NB4 (cell line): ENCODE data around the gene INHBA.
A peak's percentile ranks its signal among the peaks of the same experiment; 100 is the strongest.

Experiments used
- DNase-seq: peaks from one replicate; pipeline ENCODE4 v3.0.0; 2010; ENCODE audit warnings: low read depth
- H3K4me3 ChIP-seq: one replicate; pipeline ENCODE4 v1.5.1; 2011; ENCODE audit warnings: mild to moderate bottlenecking, low read depth, low read length, moderate library complexity
- CTCF ChIP-seq: IDR thresholded peaks from one replicate; pipeline ENCODE4 v1.5.1; 2012; ENCODE audit warnings: low read depth, low read length
- MAX ChIP-seq: IDR thresholded peaks from 2 replicates; pipeline ENCODE4 v1.6.1; 2011; ENCODE audit warnings: low read depth, low read length
- MYC ChIP-seq: IDR thresholded peaks from 2 replicates; pipeline ENCODE4 v1.6.1; 2011; ENCODE audit warnings: low read depth, low read length
- POLR2A ChIP-seq: IDR thresholded peaks from 2 replicates; pipeline ENCODE4 v1.6.1; 2011; ENCODE audit warnings: mild to moderate bottlenecking; ENCODE audit not compliant: insufficient read length; ENCODE audit errors: extremely low read depth

Gene INHBA

GRCh38 chr7:41695661-41696322 lies 7.1 kb downstream of the INHBA start:
- TF ChIP-seq CTCF, result no peak
- no peak for TF ChIP-seq POLR2A
- no peak for TF ChIP-seq MAX
- TF ChIP-seq MYC, result no peak
- H3K4me3 ChIP-seq, result no peak overlapping the region
- no peak for DNase-seq

GRCh38 chr7:41694495-41694894 lies 8.4 kb downstream of the INHBA start:
- TF ChIP-seq CTCF (no peak), POLR2A (no peak), MAX (no peak), MYC (no peak)
- no peak for DNase-seq
- H3K4me3 ChIP-seq, result no peak overlapping the region

- DNase-seq, result peak; percentile 42
- TF ChIP-seq MYC, result no peak
- no peak overlapping the region for H3K4me3 ChIP-seq
Observed at GRCh38 chr7:41693150-41693997, 9.5 kb downstream of the INHBA start.

GRCh38 chr7:41692251-41692650 lies 10.6 kb downstream of the INHBA start:
- no peak overlapping the region for H3K4me3 ChIP-seq
- no peak for TF ChIP-seq MYC
- TF ChIP-seq POLR2A, result no peak
- no peak for TF ChIP-seq CTCF
- TF ChIP-seq MAX, result no peak
- no peak for DNase-seq

GRCh38 chr7:41691286-41692190 lies 11.4 kb downstream of the INHBA start:
- no peak for TF ChIP-seq CTCF
- TF ChIP-seq MAX, result no peak
- no peak for TF ChIP-seq POLR2A
- no peak for TF ChIP-seq MYC
- no peak for DNase-seq
- H3K4me3 ChIP-seq, result no peak overlapping the region

- no peak for DNase-seq
- TF ChIP-seq CTCF (no peak), POLR2A (no peak), MAX (no peak), MYC (no peak)
- no peak overlapping the region for H3K4me3 ChIP-seq
Observed at GRCh38 chr7:41689815-41690214, 13.1 kb downstream of the INHBA start.
